Aorta (tissue), 5 donors: ENCODE data around the gene LCE1D. TPM values are rescaled to one million over a fixed set of nuclear protein-coding genes. Genes with fewer than 3 reads are reported as not detected.

ENCODE experiments used
- ATAC-seq: fragments of 200-7000 bp; cut with Tn5 transposase; one replicate; pipeline ENCODE4 v1.9.1; 2022; ENCODE audit warnings: moderate library complexity; ENCODE audit not compliant: low FRiP score
- DNase-seq, 2 donors: peaks; one replicate each; pipeline ENCODE4 v3.0.0-alpha.2; 2020
- H3K27ac ChIP-seq, 2 donors: one replicate each; pipeline ENCODE4 v1.5.1; 2013; ENCODE audit warnings: low read length in 2 of 2, mild to moderate bottlenecking in 2 of 2, moderate library complexity in 2 of 2, control low read depth in 1 of 2, inconsistent platforms in 1 of 2, low read depth in 1 of 2
- H3K27me3 ChIP-seq, 2 donors: one replicate each; pipeline ENCODE4 v1.6.1; 2013; ENCODE audit warnings: control low read depth in 1 of 2, low read length in 1 of 2, mild to moderate bottlenecking in 1 of 2, moderate library complexity in 1 of 2; ENCODE audit not compliant: insufficient read depth in 2 of 2, control insufficient read depth in 1 of 2
- H3K36me3 ChIP-seq, 2 donors: one replicate each; pipeline ENCODE4 v1.6.1; 2013; ENCODE audit warnings: control low read depth in 1 of 2, low read length in 1 of 2, mild to moderate bottlenecking in 1 of 2; ENCODE audit not compliant: insufficient read depth in 2 of 2, control insufficient read depth in 1 of 2
- H3K4me1 ChIP-seq, 2 donors: one replicate each; pipeline ENCODE4 v1.6.1; 2013; ENCODE audit warnings: low read length in 2 of 2, control low read depth in 1 of 2, mild to moderate bottlenecking in 1 of 2, moderate library complexity in 1 of 2; ENCODE audit not compliant: insufficient read depth in 2 of 2, control insufficient read depth in 1 of 2
- H3K4me3 ChIP-seq, 2 donors: one replicate each; pipeline ENCODE4 v1.5.1; 2013; ENCODE audit warnings: low read length in 2 of 2, control low read depth in 1 of 2, mild to moderate bottlenecking in 1 of 2
- H3K9me3 ChIP-seq: one replicate; pipeline ENCODE4 v1.6.1; 2013; ENCODE audit warnings: mild to moderate bottlenecking, low read length; ENCODE audit not compliant: control insufficient read depth
- WGBS, 2 donors: extraction: QIAGEN DNeasy Blood & Tissue Kit; methylation state at CpG; one replicate each; pipeline ENCODE4 v1.1.7; 2013; 5-methylcytosine and 5-hydroxymethylcytosine counted together
- intact Hi-C, 2 donors: fragments of 100-400 bp; cut with DNase I; formaldehyde crosslinking; loops; one replicate each; pipeline versions ENCODE4 v1.14.2 to v1.15.0; 2022
- polyA plus RNA-seq, 2 donors: library from polyadenylated mRNA; stranded (reverse); fragments of 200-250 nt; gene quantifications; one replicate each; pipeline ENCODE4 v1.2.3, GENCODE V29; 2013
- total RNA-seq, 2 donors: library from RNA; stranded (reverse); fragmentation: NEBNext Ultra II Directional; extraction: Animal tissue kit (Norgen Biotek cat#: 25700); gene quantifications; one replicate each; pipeline ENCODE4 v1.2.1, GENCODE V29; 2021
- donor health status: healthy with polysubstance abuse.
- donor health status: Bipolar disorder and iron deficiency.
- donor health status: DM: no; HTN: no; CAD: no.
- donor health status: DM: no; HTN: no; CAD: no.
- donor health status: DM: yes; HTN: yes; CAD: no.

The LCE1D gene
- total and polyA plus RNA-seq, 4 donors = not detected

GRCh38 chr1:152786077-152786476 is 10.4 kb upstream of the LCE1D start, which contains the start of gene LCE1E:
LCE1E (plus strand) TSS chr1:152786257; CDS start chr1:152787300, 1,043 bp downstream.
- H3K27me3 ChIP-seq = no peaks in the 10 kb centered on the region
- no peaks in the 10 kb centered on the region for H3K9me3 ChIP-seq
- ATAC-seq (no peak), DNase-seq (no peak)
- no peak within 1 kb of the TSS for H3K27ac ChIP-seq
- no peak within 1 kb of the TSS for H3K4me3 ChIP-seq
- WGBS, 2 donors = 27 to 29% methylated on average over 2 of the region's 2 CpGs
- H3K36me3 ChIP-seq = no peaks in the 10 kb centered on the region
- intact Hi-C loops = no loop called here
- no peaks in the 10 kb centered on the region for H3K4me1 ChIP-seq

DNA sequence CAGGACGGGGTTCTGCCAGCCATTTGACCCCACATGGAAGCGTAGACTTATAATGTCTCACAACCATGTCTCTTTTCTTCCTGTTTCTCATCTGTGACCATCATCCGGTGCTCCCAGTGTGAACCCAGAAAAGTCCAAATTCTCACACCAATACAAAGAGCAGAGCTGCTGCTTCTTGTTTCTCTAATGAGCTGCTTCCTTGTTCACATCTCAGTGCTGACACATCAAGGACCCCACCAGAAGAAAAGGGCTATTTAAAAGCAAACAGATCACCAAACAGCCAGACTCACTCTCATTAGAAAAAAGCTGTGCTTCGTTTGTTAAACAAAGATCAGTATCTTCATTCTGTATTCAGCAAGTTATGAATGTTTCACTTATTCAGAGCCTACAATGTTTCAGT is 835 bp upstream of the LCE1D start:
- DNase-seq = no peak
- Histone ChIP-seq H3K36me3 (no peaks in the 10 kb centered on the region), H3K4me1 (no peaks in the 10 kb centered on the region), H3K9me3 (no peaks in the 10 kb centered on the region), H3K27me3 (no peaks in the 10 kb centered on the region), H3K4me3 (no peak overlapping the region), H3K27ac (no peak overlapping the region)
- WGBS, 2 donors = 41 to 44% methylated on average over 4 of the region's 4 CpGs
- intact Hi-C loops = no loop called here
- ATAC-seq = no peak

DNA sequence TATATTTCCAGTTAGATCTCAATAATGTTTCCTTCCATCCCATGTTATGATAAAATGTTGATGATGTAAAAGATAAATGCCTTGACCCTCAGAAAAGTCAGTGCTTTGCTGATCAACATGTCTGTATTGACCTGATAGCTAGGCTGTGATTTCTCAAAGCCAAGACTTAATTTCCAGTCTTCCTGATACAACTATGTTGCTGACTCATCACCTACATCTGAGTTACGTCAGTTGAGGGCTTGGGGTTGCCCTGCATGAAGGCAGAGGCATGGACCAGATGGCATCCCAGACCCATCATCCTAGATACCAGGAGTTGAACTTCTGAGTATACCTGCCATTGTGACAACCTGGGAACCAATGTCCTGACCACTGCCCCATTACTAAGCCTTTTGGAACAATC is 4.8 kb downstream of the LCE1D start:
- no peak for DNase-seq
- ATAC-seq = no peak
- no peaks in the 10 kb centered on the region for H3K4me1 ChIP-seq
- no peaks in the 10 kb centered on the region for H3K9me3 ChIP-seq
- no peak overlapping the region for H3K27ac ChIP-seq
- H3K27me3 ChIP-seq = no peaks in the 10 kb centered on the region
- H3K4me3 ChIP-seq = no peak overlapping the region
- H3K36me3 ChIP-seq = no peaks in the 10 kb centered on the region
- intact Hi-C loops = no loop called here
- whole genome bisulfite sequencing, 2 donors = 44 to 45% methylated on average over 1 of the region's 1 CpG

GRCh38 chr1:152806576-152806975 is 10.1 kb downstream of the LCE1D start, which contains the start of gene LCE1C:
LCE1C (minus strand) TSS chr1:152806651; CDS start chr1:152805478, 1,173 bp downstream.
- no peaks in the 10 kb centered on the region for H3K36me3 ChIP-seq
- H3K4me3 ChIP-seq = no peak within 1 kb of the TSS
- no peak for ATAC-seq
- H3K4me1 ChIP-seq = no peaks in the 10 kb centered on the region
- H3K9me3 ChIP-seq = no peaks in the 10 kb centered on the region
- WGBS, 2 donors = 50 to 55% methylated on average over 3 of the region's 3 CpGs
- no peak for DNase-seq
- intact Hi-C loops = no loop called here
- H3K27ac ChIP-seq = no peak within 1 kb of the TSS
- no peaks in the 10 kb centered on the region for H3K27me3 ChIP-seq

- Histone ChIP-seq H3K27ac (no peak overlapping the region), H3K9me3 (no peaks in the 10 kb centered on the region), H3K27me3 (no peaks in the 10 kb centered on the region), H3K4me1 (no peaks in the 10 kb centered on the region), H3K4me3 (no peak overlapping the region), H3K36me3 (no peaks in the 10 kb centered on the region)
- intact Hi-C loops = no loop called here
- DNase-seq (no peak), ATAC-seq (no peak)
- 69 to 73% methylated on average over 2 of the region's 2 CpGs for WGBS, 2 donors
Measured at GRCh38 chr1:152811050-152811449, 14.5 kb downstream of the LCE1D start.

GRCh38 chr1:152811671-152812070 is 15.2 kb downstream of the LCE1D start, which contains the start of gene LCE1B:
LCE1B (plus strand) TSS chr1:152811971; CDS start chr1:152812447, 476 bp downstream.
- Histone ChIP-seq H3K9me3 (no peaks in the 10 kb centered on the region), H3K27ac (no peak within 1 kb of the TSS), H3K27me3 (no peaks in the 10 kb centered on the region), H3K36me3 (no peaks in the 10 kb centered on the region), H3K4me1 (no peaks in the 10 kb centered on the region), H3K4me3 (no peak within 1 kb of the TSS)
- no peak for DNase-seq
- intact Hi-C loops = no loop called here
- WGBS, 2 donors = 88 to 89% methylated on average over 2 of the region's 2 CpGs
- ATAC-seq = no peak

DNA sequence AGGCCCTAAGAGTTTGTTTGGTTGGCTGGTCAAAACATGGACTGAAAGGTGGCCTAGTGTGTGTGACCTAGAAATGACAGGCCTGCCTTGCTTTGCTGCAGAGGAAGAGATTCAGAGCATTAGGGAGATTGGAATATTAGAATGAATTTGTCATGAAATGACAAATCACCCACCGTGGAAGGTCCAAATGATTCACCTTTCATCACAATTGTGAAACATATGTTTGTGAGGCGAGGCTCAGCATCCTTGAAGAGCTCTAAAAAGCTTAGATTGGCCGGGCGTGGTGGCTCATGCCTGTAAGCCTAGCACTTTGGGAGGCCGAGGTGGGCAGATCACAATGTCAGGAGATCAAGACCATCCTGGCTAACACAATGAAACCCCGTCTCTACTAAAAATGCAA is 20.8 kb downstream of the LCE1D start:
- H3K4me3 ChIP-seq = no peak overlapping the region
- no peaks in the 10 kb centered on the region for H3K4me1 ChIP-seq
- no peaks in the 10 kb centered on the region for H3K36me3 ChIP-seq
- WGBS, 2 donors = 76 to 85% methylated on average over 6 of the region's 6 CpGs
- no peak overlapping the region for H3K27ac ChIP-seq
- no peaks in the 10 kb centered on the region for H3K9me3 ChIP-seq
- DNase-seq (no peak), ATAC-seq (no peak)
- intact Hi-C loops = no loop called here
- no peaks in the 10 kb centered on the region for H3K27me3 ChIP-seq

DNA sequence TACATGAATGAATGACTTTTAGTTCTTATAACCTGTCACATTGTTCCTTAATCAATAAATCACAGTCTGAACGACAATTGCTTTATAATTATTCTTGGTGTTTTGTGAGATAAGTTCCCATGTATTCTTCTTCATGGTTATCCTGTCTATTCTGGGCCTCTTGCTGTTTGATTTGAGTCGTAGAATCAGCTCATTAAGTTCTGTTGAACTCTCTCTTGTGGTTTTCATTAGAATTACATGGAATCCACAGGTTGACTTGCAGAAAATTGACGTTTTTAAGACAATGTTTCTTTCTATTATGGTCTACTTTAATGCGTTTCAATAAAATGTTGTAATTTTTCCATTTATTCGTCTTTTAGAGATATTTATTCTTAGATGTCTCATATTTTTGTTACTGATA is 26.8 kb downstream of the LCE1D start:
- Histone ChIP-seq H3K4me1 (no peaks in the 10 kb centered on the region), H3K36me3 (no peaks in the 10 kb centered on the region), H3K9me3 (no peaks in the 10 kb centered on the region), H3K27ac (no peak overlapping the region), H3K27me3 (peaks cover 0 to 2% of the 10 kb centered on the region in 2 donors), H3K4me3 (no peak overlapping the region)
- 30 to 33% methylated on average over 5 of the region's 5 CpGs for WGBS, 2 donors
- ATAC-seq (no peak), DNase-seq (no peak)
- intact Hi-C loops = no loop called here

GRCh38 chr1:152824964-152825363 is 28.4 kb downstream of the LCE1D start:
- intact Hi-C loops = no loop called here
- no peaks in the 10 kb centered on the region for H3K36me3 ChIP-seq

More at GRCh38 chr1:152824964-152825363, 28.4 kb downstream of the LCE1D start:
- ATAC-seq = no peak
- Histone ChIP-seq H3K4me1 (no peaks in the 10 kb centered on the region), H3K4me3 (no peak overlapping the region), H3K27me3 (peaks cover 0 to 2% of the 10 kb centered on the region in 2 donors), H3K9me3 (no peaks in the 10 kb centered on the region), H3K27ac (no peak overlapping the region)
- no peak for DNase-seq
